Peyer's patch (tissue), 4 donors: ENCODE data around the gene TERB1. TPM values are rescaled to one million over a fixed set of nuclear protein-coding genes. Genes with fewer than 3 reads are reported as not detected.

Experiments
- DNase-seq, 3 donors: peaks; one replicate each; pipeline ENCODE4 v3.0.0-alpha.2; 2017 to 2019
- H3K27ac ChIP-seq, 4 donors: fragments of 200-600 bp; sonication (generic); one replicate each; pipeline ENCODE4 v1.5.1; 2016 to 2019
- H3K27me3 ChIP-seq, 2 donors: fragments of 200-600 bp; sonication (generic); one replicate each; pipeline ENCODE4 v1.5.1; 2019
- H3K36me3 ChIP-seq, 3 donors: fragments of 200-600 bp; sonication (generic); one replicate each; pipeline ENCODE4 v1.5.1; 2016 to 2019
- H3K4me1 ChIP-seq, 4 donors: fragments of 200-600 bp; sonication (generic); one replicate each; pipeline ENCODE4 v1.5.1; 2016 to 2019
- H3K4me3 ChIP-seq, 4 donors: fragments of 200-600 bp; sonication (generic); 1 replicate in 3 of 4; 2 replicates in 1 of 4; pipeline ENCODE4 v1.5.1; 2016 to 2019; ENCODE audit warnings: mild to moderate bottlenecking in 1 of 4
- H3K9me3 ChIP-seq, 4 donors: fragments of 200-600 bp; sonication (generic); one replicate each; pipeline ENCODE4 v1.5.1; 2016 to 2019; ENCODE audit warnings: mild to moderate bottlenecking in 1 of 4
- POLR2A ChIP-seq, 2 donors: fragments of 450-650 bp; IDR thresholded peaks; one replicate each; pipeline ENCODE4 v1.5.1; 2017; ENCODE audit warnings: antibody characterized with exemption in 2 of 2, mild to moderate bottlenecking in 2 of 2, moderate library complexity in 2 of 2
- total RNA-seq, 4 donors: library from RNA; depleted of rRNA; stranded (reverse); fragments of >200 nt; gene quantifications; one replicate each; pipeline ENCODE4 v1.1.0, GENCODE V29; 2016
- TF ChIP-seq, protein P1 (sequence below), 6 experiments: fragments of 450-650 bp in 4 of 6; fragments of 200-600 bp in 2 of 6; sonication (generic) in 1 of 6; IDR thresholded peaks; one replicate each; pipeline ENCODE4 v1.5.1; 2017 to 2019; ENCODE audit warnings: antibody characterized with exemption in 6 of 6, mild to moderate bottlenecking in 3 of 6, moderate library complexity in 1 of 6

TERB1 gene
- total RNA-seq, 4 donors from 2014 or later: 0.40 TPM; not detected in 3

DNA sequence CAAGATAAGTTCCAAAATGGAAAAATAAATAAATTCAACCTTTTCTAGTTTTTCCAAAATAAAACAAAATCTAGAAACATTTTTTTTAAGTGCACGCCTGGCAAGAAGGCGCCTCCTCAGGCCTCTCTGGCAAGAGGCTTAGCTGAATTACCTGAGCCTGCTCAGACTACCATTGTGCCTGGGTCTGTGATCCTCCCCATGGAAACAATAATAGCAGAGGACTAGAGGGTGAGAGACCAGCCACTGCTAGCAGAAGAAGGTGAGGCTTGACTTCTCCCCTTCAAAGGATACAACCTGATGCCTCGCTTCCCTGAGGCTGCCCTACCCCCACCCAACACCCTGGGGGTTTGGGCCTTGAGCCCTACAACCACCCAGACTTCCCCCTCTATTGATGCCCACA, 14.8 kb downstream of the TERB1 start:
- H3K4me3 ChIP-seq: no peak overlapping the region
- no peaks in the 10 kb centered on the region for H3K36me3 ChIP-seq
- no peaks in the 10 kb centered on the region for H3K4me1 ChIP-seq
- H3K27ac ChIP-seq: no peak overlapping the region
- TF ChIP-seq, protein P1, sequence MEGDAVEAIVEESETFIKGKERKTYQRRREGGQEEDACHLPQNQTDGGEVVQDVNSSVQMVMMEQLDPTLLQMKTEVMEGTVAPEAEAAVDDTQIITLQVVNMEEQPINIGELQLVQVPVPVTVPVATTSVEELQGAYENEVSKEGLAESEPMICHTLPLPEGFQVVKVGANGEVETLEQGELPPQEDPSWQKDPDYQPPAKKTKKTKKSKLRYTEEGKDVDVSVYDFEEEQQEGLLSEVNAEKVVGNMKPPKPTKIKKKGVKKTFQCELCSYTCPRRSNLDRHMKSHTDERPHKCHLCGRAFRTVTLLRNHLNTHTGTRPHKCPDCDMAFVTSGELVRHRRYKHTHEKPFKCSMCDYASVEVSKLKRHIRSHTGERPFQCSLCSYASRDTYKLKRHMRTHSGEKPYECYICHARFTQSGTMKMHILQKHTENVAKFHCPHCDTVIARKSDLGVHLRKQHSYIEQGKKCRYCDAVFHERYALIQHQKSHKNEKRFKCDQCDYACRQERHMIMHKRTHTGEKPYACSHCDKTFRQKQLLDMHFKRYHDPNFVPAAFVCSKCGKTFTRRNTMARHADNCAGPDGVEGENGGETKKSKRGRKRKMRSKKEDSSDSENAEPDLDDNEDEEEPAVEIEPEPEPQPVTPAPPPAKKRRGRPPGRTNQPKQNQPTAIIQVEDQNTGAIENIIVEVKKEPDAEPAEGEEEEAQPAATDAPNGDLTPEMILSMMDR (IDR thresholded peaks at IDR 0.05): no peak
- no peak for TF ChIP-seq POLR2A (IDR thresholded peaks at IDR 0.05)
- no peak for DNase-seq
- no peaks in the 10 kb centered on the region for H3K27me3 ChIP-seq
- H3K9me3 ChIP-seq: no peaks in the 10 kb centered on the region

GRCh38 chr16:66776457-66776856, 24.9 kb downstream of the TERB1 start:
- no peaks in the 10 kb centered on the region for H3K9me3 ChIP-seq
- H3K27ac ChIP-seq: no peak overlapping the region
- DNase-seq: no peak
- no peaks in the 10 kb centered on the region for H3K36me3 ChIP-seq
- H3K4me3 ChIP-seq: no peak overlapping the region
- TF ChIP-seq, protein P1 (IDR thresholded peaks at IDR 0.05): no peak
- no peak for TF ChIP-seq POLR2A (IDR thresholded peaks at IDR 0.05)
- H3K4me1 ChIP-seq: no peaks in the 10 kb centered on the region
- H3K27me3 ChIP-seq: no peaks in the 10 kb centered on the region

- no peaks in the 10 kb centered on the region for H3K4me1 ChIP-seq
- no peak for DNase-seq
- H3K27me3 ChIP-seq: no peaks in the 10 kb centered on the region
- no peaks in the 10 kb centered on the region for H3K9me3 ChIP-seq
- H3K27ac ChIP-seq: no peak overlapping the region
- TF ChIP-seq, protein P1 (IDR thresholded peaks at IDR 0.05): no peak
- TF ChIP-seq POLR2A (IDR thresholded peaks at IDR 0.05): no peak
- no peaks in the 10 kb centered on the region for H3K36me3 ChIP-seq
- H3K4me3 ChIP-seq: no peak overlapping the region
Measured at GRCh38 chr16:66774981-66775380, 26.4 kb downstream of the TERB1 start.

DNA sequence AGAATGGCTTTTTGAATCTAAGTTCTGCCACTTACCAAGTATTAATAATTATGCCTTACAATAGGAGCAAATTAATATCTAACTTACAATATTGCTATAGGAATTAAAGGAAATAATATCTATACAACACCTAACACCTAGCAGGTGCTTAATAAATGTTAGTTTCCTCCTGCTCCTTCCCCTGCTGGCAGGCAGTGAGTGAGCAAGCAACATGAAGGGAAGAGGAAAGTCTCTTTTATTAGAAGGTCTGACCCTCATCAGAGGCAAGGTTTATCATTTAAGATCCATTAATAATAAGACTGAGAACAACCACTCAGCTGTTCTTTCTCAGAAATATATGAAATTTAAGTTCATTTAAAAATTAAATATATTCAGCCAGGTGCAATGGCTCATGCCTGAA, 43.3 kb downstream of the TERB1 start:
- TF ChIP-seq POLR2A (IDR thresholded peaks at IDR 0.05): no peak
- TF ChIP-seq, protein P1 (IDR thresholded peaks at IDR 0.05): no peak
- Histone ChIP-seq H3K36me3 (no peaks in the 10 kb centered on the region), H3K9me3 (no peaks in the 10 kb centered on the region), H3K4me1 (no peaks in the 10 kb centered on the region), H3K4me3 (no peak overlapping the region), H3K27me3 (no peaks in the 10 kb centered on the region), H3K27ac (no peak overlapping the region)
- no peak for DNase-seq

DNA sequence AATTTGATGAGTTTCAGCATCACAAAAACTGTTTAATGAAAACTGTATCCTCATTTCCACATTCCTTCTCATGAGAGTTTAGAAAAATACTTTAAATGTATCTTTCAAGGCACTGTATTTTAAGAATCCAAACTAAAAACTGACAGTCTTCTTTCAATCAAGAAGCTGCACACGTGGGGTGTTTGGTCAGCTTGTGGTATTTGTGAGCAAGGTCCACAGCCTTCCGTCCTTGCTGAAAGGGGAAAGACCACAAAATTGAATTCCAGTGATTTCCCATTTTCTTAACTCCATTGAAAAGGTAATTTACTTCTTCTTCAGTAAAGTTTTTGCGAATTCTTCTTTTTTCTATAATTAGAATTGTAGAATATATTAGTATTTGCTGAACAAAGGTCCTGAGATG, 46.6 kb downstream of the TERB1 start:
- TF ChIP-seq, protein P1 (IDR thresholded peaks at IDR 0.05): no peak
- TF ChIP-seq POLR2A (IDR thresholded peaks at IDR 0.05): no peak
- no peaks in the 10 kb centered on the region for H3K36me3 ChIP-seq
- H3K9me3 ChIP-seq: no peaks in the 10 kb centered on the region
- no peak for DNase-seq
- no peak overlapping the region for H3K4me3 ChIP-seq
- H3K27me3 ChIP-seq: no peaks in the 10 kb centered on the region
- H3K27ac ChIP-seq: no peak overlapping the region
- H3K4me1 ChIP-seq: peaks cover 0 to 11% (median 5%) of the 10 kb centered on the region in 4 donors

DNA sequence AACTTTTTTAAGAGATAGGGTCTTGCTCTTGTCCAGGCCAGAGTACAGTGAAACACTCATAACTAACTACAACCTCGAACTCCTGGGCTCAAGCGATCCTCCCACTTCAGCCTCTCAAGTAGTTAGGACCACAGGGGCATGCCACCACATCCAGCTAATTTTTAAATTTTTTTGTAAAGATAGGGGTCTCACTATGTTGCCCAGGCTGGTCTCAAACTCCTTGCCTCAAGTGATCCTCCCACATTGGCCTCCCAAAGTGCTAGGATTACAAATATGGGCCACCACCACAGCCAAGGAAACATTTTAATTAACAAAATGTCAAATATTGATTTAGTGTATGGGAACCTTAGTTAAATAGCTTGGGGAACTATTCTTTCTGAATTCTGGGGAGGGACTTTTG, 47.2 kb downstream of the TERB1 start:
- no peak for TF ChIP-seq POLR2A (IDR thresholded peaks at IDR 0.05)
- TF ChIP-seq, protein P1 (IDR thresholded peaks at IDR 0.05): no peak

More for the DNA sequence above, 47.2 kb downstream of the TERB1 start:
- H3K36me3 ChIP-seq: peaks cover 0 to under 1% (median 0%) of the 10 kb centered on the region in 3 donors
- H3K4me1 ChIP-seq: peaks cover 0 to 17% (median 7%) of the 10 kb centered on the region in 4 donors
- H3K9me3 ChIP-seq: no peaks in the 10 kb centered on the region
- no peak overlapping the region for H3K27ac ChIP-seq
- no peaks in the 10 kb centered on the region for H3K27me3 ChIP-seq
- no peak for DNase-seq
- H3K4me3 ChIP-seq: no peak overlapping the region
